HepG2 (cell line): ENCODE data around the gene BTK.

Experiments
- EHMT2 ChIP-seq: fragments of 200-600 bp; sonication (generic); IDR thresholded peaks from 2 replicates; pipeline ENCODE4 v1.7.0; 2017; ENCODE audit warnings: antibody characterized with exemption, low read depth, low read length, borderline replicate concordance
- JUND ChIP-seq: sonication (generic); formaldehyde crosslinking; IDR thresholded peaks from 2 replicates; pipeline ENCODE4 v1.8.0; 2022; ENCODE audit warnings: mild to moderate bottlenecking, missing genetic modification reagents

DNA sequence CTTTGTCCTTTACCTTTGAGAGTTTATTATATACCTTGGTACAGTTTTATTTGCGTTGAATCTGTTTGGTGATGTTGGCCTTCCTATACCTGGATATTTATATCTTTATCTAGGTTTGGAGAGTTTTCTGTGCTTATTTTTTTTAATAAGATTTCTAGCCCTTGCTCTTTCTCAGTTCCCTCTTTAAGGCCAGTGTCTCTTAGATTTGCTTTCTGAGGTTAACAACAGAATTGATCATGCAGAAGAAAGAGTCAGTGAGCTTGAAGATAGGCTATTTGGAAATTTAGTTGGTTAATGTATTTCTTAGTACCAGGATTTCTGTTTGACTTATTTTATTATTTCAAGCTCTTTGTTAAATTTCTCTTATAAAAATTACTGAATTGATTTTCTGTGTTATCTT lies 82.2 kb downstream of the BTK start:
- TF ChIP-seq EHMT2 (no peak), JUND (no peak)
